GM20431 (cell line): Measurements from ENCODE around the gene SMIM35.

Source experiments
- in situ Hi-C: fragments of 300-500 bp; cut with MseI, MboI; formaldehyde crosslinking; loops from one replicate; pipeline ENCODE4 v1.15.0; 2020; ENCODE audit warnings: low sequenced_read_pairs; ENCODE audit not compliant: unreplicated experiment

SMIM35 gene

DNA sequence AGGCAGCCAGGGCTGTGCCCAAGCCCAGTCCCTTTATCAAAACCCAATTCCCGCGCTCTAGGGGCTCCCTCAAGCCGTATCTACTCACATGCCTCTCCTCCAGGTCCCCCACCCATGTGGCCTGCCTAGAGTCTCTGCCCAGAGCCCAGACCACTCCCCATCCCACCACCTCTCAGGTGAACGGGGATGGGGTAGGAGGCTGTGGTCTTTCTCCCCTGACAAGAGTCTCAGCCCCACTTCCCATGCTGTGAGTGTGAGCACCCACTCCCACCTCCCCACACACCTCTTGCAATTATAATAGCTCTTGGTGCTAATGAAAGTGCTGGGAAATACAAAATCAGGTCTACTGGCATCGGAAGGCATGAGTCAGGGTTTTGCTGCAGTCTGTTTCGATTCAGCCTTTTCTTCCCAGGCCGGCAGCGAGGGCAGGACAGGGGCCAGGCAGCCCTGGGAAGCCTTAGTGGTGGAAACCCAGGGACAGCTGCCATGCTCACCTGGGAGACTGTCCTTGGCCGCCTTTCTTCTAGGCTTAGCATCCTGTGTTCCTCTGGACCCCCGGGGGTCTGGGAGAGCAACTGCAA lies 26.6 kb downstream of the SMIM35 start:
- in situ Hi-C loops, result no loop called here

DNA sequence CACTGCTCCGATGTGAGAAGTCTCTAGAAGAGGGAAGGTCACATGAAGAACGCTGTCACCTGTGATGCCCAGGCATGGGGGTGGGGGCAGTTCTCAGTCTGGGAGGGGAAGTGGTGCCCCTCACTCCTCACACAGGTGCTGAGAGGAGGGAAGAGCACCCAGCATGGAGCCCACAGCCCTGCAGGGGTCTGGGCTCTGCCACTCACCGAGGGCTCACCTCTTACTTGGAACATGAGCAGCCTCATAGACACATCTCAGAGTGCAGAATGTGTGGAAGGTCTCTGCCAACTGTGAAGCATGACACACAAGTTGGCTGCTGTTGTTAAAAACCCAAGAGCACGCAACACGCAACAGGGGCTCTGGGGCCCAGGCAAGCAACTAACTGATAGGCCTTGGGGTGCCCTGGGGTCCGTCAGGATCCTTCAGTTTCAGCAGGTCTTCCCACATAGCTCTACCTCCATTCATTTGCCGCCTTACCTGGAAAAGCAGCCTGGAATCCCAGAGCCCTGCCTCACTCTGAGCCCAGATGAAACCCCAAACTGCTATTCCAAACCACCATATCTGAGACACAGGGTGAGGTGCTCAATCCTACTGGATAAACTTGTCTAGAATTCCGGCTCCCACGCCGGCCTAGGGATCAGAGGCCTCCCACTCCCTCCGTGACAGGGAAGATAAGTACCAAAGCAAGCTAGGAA lies 27.4 kb downstream of the SMIM35 start:
- in situ Hi-C loops, result loop anchor here (10.0 kb wide), 2 partner anchors 105 to 215 kb away; no protein-coding TSS in a partner anchor

DNA sequence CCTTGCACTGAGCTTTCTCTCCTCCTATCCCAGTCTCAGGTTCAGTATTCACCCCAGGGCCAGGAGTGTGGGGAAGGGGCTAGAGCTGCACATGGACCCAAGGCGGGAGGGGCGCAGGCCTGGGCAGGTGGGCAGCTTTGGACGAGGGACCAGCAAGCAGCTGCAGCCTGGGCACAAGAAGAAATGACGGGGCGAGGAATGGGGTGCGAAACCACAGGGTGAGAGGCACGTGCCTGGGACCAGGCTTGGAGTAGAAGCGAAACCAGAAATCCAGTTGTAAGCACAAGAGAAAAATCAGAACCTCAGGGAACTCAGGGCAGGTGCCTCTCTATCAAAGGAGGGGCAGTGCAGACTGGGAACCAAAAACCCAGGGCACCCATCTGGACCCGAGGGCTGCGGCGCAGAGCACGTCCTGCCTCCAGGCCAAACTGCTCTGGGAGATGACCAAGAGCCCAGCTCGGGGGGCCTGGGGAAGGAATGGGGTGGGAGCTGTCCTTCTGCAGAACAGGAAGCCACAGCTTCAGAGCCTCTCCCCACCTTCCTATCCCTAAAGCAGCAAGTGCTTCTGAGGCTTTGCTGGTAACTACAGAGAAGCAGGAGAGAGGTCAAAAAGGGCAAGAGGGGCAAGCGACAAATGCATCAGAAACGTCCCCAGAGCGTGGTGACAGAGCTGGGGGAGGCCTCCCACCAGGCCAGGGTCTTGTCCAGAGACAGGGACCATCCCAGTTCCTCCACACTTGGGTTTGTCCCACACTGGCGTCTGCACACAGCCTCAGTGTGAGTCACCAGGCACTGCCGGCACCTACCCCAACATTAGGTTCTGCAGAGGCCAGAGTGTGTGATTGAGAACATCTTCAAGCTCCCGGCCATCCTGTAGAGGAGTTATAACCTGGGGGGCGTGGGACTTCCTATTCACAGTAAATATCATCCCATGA lies 28.2 kb downstream of the SMIM35 start:
- in situ Hi-C loops, result loop anchor here (10.0 kb wide), 2 partner anchors 104 to 214 kb away; no protein-coding TSS in a partner anchor

DNA sequence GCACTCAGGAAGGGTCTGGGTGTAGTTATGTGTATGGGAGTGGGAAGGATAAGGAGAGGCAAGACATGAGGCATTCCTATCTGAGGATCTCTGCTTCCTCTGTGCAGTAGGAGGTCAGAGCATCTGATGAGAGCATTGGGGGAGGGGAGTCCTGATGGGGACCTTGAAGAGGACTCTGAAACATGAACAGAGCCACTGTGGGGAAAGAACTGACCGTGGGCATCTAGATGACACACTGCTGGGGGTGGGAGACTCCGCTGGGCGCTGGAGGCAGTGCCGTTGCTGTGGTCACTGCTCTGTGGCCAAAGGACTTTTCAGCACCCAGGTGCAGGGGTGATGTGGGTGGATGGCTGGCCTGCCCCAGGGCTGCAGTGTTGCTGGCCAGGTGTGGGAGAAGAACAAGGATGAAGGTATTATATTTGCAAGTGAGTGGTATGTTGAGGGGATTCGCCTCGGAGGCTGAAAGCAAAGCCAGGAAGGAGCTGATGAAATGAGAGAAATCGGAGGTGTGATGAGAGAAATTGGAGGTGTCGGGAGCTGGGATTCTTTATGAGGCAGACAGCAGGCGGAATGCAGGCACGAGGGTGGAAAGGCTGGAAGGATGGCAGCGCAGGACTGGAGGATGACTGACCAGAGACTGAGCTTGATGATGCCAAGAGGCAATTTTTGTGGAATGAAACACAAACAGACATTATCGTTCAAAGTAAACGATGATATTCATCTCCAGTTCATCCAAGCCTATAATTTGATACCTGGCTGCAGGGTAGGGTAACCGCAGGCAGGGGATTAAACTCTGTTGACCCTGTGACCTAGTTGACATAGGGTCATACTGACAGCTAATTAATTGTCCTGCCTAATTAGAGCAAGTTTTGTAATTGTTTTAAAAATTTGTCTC lies 29.3 kb downstream of the SMIM35 start:
- in situ Hi-C loops, result loop anchor here (10.0 kb wide), 2 partner anchors 103 to 213 kb away; no protein-coding TSS in a partner anchor

DNA sequence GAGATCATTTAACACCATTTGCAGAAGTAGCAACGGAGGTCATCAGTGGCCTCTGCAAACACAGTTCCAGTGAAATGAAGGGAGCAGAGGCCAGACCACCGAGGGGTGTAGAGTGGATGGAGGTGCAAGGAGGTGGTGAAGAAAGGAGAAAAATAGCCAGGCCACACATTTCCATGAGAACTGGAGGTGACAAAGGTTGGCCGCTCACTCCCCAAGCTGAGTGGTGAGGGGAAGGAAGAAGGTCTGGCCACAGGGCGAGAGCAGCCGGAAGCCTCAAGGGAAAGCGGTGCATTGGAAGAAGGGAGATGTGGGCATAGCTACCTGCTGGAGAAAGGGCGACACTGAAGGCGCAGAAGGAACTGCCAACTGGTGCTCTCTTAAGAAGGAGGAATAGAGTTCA lies 30.0 kb downstream of the SMIM35 start:
- in situ Hi-C loops, result loop anchor here (10.0 kb wide), 2 partner anchors 102 to 212 kb away; no protein-coding TSS in a partner anchor

DNA sequence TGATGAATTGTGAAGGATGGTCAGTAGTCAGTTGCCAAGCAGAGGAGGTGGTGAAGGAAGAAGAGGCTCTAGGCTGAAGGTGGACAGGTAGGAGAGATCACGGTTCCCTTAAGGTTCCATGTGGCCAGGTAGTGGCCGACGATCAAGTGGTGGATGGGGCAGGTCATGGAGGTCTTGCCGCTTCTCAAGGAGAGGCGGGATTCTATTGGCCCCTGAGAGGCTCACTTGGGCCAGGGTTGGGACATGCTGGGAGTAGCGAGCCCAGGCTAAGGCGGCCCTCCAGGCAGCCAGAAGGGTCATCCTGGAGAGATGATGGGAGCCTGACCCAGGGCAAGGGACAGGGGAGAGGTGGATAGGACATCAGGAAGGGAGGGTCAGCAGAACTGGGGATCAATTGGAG lies 30.8 kb downstream of the SMIM35 start:
- in situ Hi-C loops, result loop anchor here (10.0 kb wide), 2 partner anchors 101 to 211 kb away; no protein-coding TSS in a partner anchor

DNA sequence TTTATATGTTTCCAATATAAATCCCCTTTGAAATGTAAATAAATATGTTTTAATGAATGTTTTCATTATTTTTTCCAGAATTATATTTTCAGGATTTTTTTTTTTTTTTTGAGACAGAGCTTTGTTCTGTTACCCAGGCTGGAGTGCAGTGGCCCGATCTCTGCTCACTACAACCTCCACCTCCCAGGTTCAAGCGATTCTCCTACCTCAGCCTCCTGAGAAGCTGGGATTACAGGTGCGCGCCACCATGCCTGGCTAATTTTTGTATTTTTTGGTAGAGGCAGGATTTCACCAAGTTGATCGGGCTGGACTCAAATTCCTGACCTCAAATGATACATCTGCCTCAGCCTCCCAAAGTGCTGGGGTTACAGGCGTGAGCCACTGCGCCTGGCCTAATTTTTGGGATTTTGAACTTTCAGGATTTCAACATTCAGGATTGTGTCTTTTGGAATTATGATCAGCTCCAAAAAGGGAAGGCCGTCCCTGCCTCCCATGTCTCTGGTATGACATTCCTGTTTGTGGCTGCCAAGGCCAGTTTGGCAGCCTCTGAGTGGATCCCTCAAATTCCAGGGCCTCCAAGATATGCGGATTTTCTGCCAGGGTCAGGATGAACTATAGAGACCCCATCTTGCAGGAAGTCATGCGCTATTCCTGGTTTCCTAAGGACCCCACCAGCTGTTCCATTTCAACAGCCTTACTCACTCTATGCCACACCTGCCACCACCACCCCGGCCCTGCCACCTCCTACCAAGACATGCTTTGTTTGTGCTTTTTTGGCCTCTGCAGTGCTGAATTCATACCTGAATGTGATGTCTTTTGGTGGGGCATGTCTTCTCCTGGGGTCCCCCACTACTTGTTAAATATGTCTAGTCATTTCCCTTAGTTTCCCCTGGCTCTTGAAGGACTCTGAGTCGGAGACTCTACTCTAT lies 31.8 kb downstream of the SMIM35 start:
- in situ Hi-C loops, result loop anchor here (10.0 kb wide), 2 partner anchors 100 to 210 kb away; no protein-coding TSS in a partner anchor

DNA sequence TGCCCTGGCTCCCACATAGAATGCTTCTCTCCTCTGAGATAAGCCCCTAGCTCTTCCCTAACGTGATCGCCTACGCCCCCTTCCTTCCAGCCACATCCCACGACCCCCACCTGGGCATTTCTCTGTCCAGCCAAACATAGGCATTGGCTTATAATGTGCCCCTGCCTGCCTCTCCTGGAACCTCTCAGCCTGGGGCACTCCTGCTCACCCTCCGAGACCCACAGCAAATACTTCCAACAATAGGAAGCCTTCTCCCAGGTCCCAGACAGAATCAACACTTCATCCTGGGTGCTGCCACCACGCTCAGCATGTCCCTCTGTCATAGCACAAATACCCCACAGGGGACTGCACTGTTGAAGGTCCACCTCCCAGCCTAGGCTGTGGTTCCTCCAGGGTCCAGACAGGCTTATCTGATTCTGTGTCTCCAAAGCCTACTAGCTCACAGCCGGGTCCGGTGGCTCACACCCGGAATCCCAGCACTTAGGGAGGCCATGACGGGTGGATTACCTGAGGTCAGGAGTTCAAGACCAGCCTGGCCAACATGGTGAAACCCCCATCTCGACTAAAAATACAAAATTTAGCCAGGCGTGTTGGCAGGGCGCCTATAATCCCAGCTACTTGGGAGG lies 34.1 kb downstream of the SMIM35 start:
- in situ Hi-C loops, result loop anchor here (10.0 kb wide), 2 partner anchors 98 to 208 kb away; no protein-coding TSS in a partner anchor

DNA sequence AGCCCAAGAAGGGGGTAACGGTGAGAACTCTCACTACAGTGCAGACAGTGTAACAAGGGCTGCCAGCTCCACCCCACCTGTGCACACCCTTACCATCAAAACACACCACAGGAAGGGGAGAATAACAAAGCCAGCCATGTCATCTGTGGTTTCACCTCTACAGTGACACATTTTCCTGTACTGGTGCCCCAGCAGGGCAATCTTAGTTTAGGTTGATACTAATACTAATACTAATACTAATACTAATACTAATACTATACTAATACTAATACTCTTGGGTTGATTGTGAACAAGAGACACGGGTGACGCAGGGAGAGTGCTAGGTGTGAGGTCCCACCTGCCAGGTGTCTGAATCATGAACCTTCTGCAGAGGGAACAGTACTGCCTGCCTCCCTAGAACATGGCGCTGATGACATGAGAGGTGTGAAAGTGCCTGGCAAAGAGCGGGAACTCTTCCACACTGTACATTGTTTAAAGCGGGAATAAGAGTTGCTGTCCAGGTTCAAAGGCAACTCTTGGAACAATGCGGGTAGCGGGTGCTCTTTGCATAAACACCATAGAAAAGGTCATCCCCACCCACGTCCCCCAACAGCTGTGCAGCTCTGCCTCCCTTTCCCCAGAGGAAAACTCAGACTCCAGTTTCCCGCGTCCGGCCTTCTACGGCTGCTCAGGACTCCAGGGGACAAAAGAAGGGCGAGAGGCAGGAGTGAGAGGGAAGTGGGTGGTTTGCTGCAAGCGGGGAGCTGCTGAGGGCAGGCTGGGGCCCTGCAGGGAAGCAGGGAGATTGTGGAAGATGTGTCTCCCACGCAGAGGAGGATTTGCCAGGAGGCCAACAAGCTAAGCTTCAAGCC lies 34.9 kb downstream of the SMIM35 start:
- in situ Hi-C loops, result loop anchor here (10.0 kb wide), 2 partner anchors 97 to 207 kb away; no protein-coding TSS in a partner anchor

DNA sequence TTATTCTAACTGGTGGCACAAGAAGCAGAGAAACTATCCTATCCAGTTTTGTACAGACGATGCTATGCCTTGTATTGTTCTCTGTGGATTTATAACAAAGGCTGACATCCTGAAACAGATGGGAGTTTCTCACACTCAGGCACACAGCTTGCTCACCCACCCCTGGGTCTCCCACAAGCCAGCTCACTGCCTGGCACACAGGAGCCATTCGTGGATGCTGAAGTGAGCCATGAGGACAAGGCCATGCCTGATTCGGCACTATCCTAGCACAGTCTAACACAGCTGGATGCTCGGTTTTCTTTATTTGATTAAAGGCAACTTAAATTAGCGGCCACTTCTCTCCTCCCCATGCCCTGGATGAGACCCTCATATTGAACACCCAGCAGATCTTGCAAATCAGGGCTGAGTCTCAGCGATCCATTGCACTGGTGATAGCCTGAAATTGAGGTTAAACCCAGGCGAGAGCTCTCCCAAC lies 35.6 kb downstream of the SMIM35 start:
- in situ Hi-C loops, result loop anchor here (10.0 kb wide), 2 partner anchors 96 to 206 kb away; no protein-coding TSS in a partner anchor

DNA sequence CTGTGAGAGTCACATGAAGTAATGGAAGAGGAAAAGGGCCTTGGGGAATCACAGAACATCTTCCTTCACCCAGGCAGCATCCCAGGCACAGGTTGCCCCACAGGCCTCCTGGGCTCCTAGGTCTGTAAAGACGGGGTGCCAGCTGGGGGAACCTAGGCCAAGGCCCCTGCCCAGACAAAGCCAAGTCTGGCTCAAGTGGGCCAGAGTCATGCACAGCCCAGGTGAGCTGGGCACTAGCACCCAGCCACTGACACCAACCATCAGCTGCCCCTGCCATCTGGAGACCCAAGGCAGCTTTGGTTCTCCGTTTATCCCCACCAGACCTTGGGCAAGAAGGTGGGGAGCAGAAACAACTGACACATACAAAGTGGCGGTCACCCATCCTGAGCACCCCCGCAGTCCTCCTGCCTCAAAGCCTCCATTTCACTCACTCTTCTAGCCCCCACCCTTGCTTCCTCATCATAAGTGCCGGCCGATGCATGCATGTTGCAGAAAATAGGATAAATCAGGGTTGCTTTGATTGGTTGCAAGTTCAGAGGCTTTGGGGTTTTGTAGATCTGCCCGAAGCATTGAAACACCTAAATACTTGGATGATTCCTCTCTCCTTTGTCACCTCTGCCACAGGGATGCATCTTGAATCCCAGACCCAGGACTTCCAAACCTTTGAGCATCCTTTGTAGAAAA lies 36.4 kb downstream of the SMIM35 start:
- in situ Hi-C loops, result loop anchor here (10.0 kb wide), 2 partner anchors 96 to 206 kb away; no protein-coding TSS in a partner anchor

DNA sequence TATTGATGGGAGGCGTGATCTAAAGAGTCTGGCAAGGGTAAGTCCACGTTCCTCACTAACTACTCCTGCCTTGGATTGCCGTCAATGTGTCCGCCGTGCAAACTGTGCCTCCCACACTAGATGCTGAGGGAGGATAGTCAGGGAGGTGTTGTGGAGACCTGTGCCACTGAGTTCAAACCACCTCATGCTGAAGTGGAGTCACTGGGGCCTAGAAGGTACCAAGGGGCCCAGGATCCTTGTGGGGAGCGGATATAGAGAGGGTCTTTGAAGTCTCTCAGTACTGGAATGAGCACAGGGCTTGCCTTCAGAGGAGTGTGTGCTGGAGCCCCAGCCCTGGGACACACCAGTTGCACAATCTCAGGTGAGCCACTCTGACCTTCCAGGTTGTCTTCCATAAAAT lies 37.0 kb downstream of the SMIM35 start:
- in situ Hi-C loops, result loop anchor here (10.0 kb wide), 2 partner anchors 95 to 205 kb away; no protein-coding TSS in a partner anchor

DNA sequence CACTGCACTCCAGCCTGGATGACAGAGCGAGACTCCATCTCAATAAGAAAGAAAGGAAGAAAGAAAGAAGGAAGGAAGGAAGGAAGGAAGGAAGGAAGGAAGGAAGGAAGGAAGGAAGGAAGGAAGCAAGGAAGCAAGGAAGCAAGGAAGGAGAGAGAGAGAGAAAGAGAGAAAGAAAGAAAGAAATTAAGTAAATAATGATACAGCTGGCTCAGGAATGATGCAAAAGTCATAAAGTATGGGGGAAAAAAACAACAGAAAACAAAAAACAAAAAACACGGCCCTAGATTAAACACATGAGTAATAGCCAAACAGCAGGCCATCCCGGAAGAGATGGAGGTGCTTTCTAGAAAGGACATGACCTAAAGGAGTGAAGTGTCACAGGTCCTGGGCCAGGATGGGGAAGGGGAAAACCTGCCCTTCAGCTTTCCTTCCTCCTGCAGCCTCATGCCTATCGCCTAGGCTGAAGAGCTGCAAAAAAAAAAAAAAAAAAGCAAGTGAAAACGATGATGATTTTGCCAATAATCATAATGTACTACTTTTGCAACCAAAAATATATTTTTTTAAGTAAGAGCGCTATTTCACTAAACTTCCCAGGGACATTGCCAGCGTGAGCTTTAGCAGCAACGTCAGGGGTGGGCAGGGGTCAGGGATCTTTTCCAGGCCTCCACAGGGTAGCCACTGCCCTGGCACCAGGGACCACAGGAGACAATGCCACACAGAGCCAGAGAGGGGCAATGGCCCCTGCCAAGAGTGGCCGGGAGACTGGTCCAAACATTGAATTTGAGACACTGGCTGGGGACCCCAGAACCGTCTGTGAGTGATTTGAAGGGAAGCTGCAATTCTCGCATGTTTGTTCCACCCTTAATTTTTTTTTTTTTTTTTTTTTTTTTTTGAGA lies 38.0 kb downstream of the SMIM35 start:
- in situ Hi-C loops, result no loop called here

DNA sequence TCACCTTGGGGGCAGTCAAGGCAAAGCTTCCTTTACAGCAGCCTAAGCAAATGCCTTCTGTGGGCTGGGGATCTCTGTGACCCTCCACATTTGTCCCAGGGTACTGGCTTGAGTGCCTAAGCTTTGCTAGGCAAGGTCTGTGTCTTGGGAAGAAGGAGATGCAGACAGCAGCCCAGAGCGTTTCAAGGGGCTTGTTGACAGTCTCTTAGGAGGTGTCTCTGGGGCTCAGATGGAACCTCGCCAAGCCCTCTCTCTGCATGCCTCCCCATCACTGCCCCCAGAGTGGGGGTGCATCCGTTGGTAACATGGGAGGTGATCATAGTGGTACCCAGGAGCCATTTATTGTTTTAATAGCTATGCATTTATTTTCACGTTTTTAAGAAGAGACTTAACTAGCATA lies 39.0 kb downstream of the SMIM35 start:
- in situ Hi-C loops, result no loop called here
